Keratinocyte (primary cell): ENCODE measurements around the gene SMCHD1. TPM values are rescaled to one million over a fixed set of nuclear protein-coding genes. Genes with fewer than 3 reads are reported as not detected.

Source experiments
- DNase-seq: peaks from one replicate; pipeline ENCODE4 v3.0.0-alpha.2; 2011; ENCODE audit warnings: low read depth, missing footprints, low spot score
- FAIRE-seq: peaks from 2 replicates; lab custom pipeline; 2011; peaks lifted over from hg19 to GRCh38; lab: Jason Lieb, UNC
- H2AFZ ChIP-seq: 2 replicates; pipeline ENCODE4 v1.6.0; 2012; ENCODE audit warnings: low read length, control low read depth, inconsistent platforms; ENCODE audit not compliant: control insufficient read depth
- H3K27ac ChIP-seq: 2 replicates; pipeline ENCODE4 v1.5.1; 2011; ENCODE audit warnings: low read length; ENCODE audit not compliant: control insufficient read depth, insufficient read depth
- H3K27me3 ChIP-seq: 3 replicates; pipeline ENCODE4 v1.6.0; 2011; ENCODE audit warnings: low read length; ENCODE audit not compliant: control insufficient read depth, insufficient read depth; ENCODE audit errors: extremely low read depth
- H3K36me3 ChIP-seq, 2 experiments: 2 replicates in 1 of 2; 3 replicates in 1 of 2; pipeline ENCODE4 v1.5.1; 2011; ENCODE audit warnings: low read length in 2 of 2, mild to moderate bottlenecking in 1 of 2; ENCODE audit not compliant: control insufficient read depth in 2 of 2, insufficient read depth in 2 of 2; ENCODE audit errors: extremely low read depth in 1 of 2
- H3K4me1 ChIP-seq: 3 replicates; pipeline ENCODE4 v1.5.1; 2011; ENCODE audit warnings: low read length; ENCODE audit not compliant: control insufficient read depth, insufficient read depth; ENCODE audit errors: extremely low read depth
- H3K4me2 ChIP-seq: 3 replicates; pipeline ENCODE4 v1.6.0; 2011; ENCODE audit warnings: low read depth, low read length; ENCODE audit not compliant: control insufficient read depth, insufficient read depth; ENCODE audit errors: extremely low read depth
- H3K4me3 ChIP-seq, 3 experiments: fragments of 200-600 bp in 1 of 3; sonication (generic) in 1 of 3; 2 replicates in 2 of 3; 3 replicates in 1 of 3; pipeline ENCODE4 v1.5.1; 2011 to 2016; ENCODE audit warnings: low read length in 3 of 3, mild to moderate bottlenecking in 3 of 3, control low read depth in 2 of 3, inconsistent platforms in 1 of 3, low read depth in 1 of 3, mixed read lengths in 1 of 3, mixed run types in 1 of 3, moderate library complexity in 1 of 3; ENCODE audit not compliant: control insufficient read depth in 2 of 3, insufficient read depth in 2 of 3; ENCODE audit errors: extremely low read depth in 1 of 3
- H3K79me2 ChIP-seq: 2 replicates; pipeline ENCODE4 v1.6.0; 2012; ENCODE audit warnings: low read length; ENCODE audit not compliant: control insufficient read depth, insufficient read depth
- H3K9ac ChIP-seq: 3 replicates; pipeline ENCODE4 v1.6.0; 2011; ENCODE audit warnings: low read length; ENCODE audit not compliant: control insufficient read depth, insufficient read depth; ENCODE audit errors: extremely low read depth
- H3K9me1 ChIP-seq: 3 replicates; pipeline ENCODE4 v1.6.0; 2011; ENCODE audit warnings: low read length; ENCODE audit not compliant: control insufficient read depth, insufficient read depth; ENCODE audit errors: extremely low read depth
- H3K9me3 ChIP-seq: 2 replicates; pipeline ENCODE4 v1.5.1; 2012; ENCODE audit warnings: low read depth, low read length; ENCODE audit not compliant: control insufficient read depth
- H4K20me1 ChIP-seq: 3 replicates; pipeline ENCODE4 v1.6.0; 2011; ENCODE audit warnings: low read length; ENCODE audit not compliant: control insufficient read depth, insufficient read depth; ENCODE audit errors: extremely low read depth
- CTCF ChIP-seq, 3 experiments: IDR thresholded peaks in 1 of 3; conservative IDR thresholded peaks in 1 of 3; optimal IDR thresholded peaks in 1 of 3; 2 replicates in 2 of 3; 3 replicates in 1 of 3; pipeline versions ENCODE3 to v1.5.1; 2011; ENCODE audit warnings: low read length in 3 of 3, mild to moderate bottlenecking in 3 of 3, moderate library complexity in 2 of 3, control low read depth in 1 of 3, inconsistent platforms in 1 of 3; ENCODE audit not compliant: insufficient read depth in 2 of 3; ENCODE audit errors: extremely low read depth in 1 of 3
- EZH2 ChIP-seq: IDR thresholded peaks from one replicate; pipeline ENCODE4 v1.6.1; 2012; ENCODE audit warnings: inconsistent platforms, mild to moderate bottlenecking, low read length, moderate library complexity
- dilution Hi-C: fragments of 300-500 bp; cut with MboI; formaldehyde crosslinking; loops from one replicate; pipeline ENCODE4 v1.7.0; 2020; ENCODE audit warnings: low sequenced_read_pairs; ENCODE audit not compliant: extremely low pct_ligation_motif_present
- polyA plus RNA-seq, 5 experiments: library from polyadenylated mRNA; depleted of rRNA in 3 of 5; stranded (reverse) in 3 of 5; stranded (forward) in 1 of 5; unstranded in 1 of 5; fragments of >200 nt; gene quantifications; 1 replicate in 1 of 5; 2 replicates in 3 of 5; 3 replicates in 1 of 5; pipeline versions ENCODE4 v1.2.1 to v1.2.3, GENCODE V29; 2011 to 2012; ENCODE audit warnings: missing spikeins in 2 of 5, low read depth in 1 of 5, low replicate concordance in 1 of 5

The SMCHD1 gene
- polyA plus RNA-seq, 1 donor (not counting 4 experiments of a cell fraction or from before 2014, with no cell fraction given): 18.5 TPM

DNA sequence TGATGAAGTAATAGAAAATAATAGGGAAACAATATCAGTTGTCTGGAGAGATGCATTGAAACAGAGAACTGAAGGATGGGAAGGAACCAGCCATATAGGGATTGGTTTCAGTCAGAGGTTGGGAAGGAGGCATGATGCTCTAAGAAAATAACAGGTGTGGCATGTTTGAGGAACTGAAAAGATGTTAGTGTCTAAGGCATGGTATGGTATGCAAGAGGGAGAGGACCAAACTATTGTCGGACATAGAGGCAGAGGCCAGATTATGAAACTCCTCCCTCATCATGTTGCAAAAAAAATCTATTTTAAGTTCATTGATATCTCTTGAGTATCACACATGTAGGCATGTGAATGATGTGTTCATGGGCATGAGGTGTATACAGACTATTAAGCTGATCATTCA is 142.4 kb downstream of the SMCHD1 start:
- peaks cover 5 to 8% of the 10 kb centered on the region in 2 experiments for H3K36me3 ChIP-seq
- no peak overlapping the region for H3K4me2 ChIP-seq
- H3K4me1 ChIP-seq: no peaks in the 10 kb centered on the region
- no peak overlapping the region for H3K27ac ChIP-seq
- no peaks in the 10 kb centered on the region for H3K9me1 ChIP-seq
- TF ChIP-seq CTCF (optimal IDR thresholded peaks at IDR 0.05 in 1 of 3, IDR thresholded peaks at IDR 0.05 in 1 of 3, conservative IDR thresholded peaks at IDR 0.05 in 1 of 3; ENCODE audit: extremely low read depth in 1 of 3, insufficient read depth in 2 of 3, low read length in 3 of 3) (no peak), EZH2 (no peak)
- H3K4me3 ChIP-seq: no peak overlapping the region
- dilution Hi-C loops: no loop called here
- no peak for DNase-seq
- H3K79me2 ChIP-seq: no peaks in the 10 kb centered on the region
- no peaks in the 10 kb centered on the region for H3K9me3 ChIP-seq
- H2AFZ ChIP-seq: no peak overlapping the region
- no peaks in the 10 kb centered on the region for H3K27me3 ChIP-seq
- no peak for FAIRE-seq
- no peaks in the 10 kb centered on the region for H4K20me1 ChIP-seq
- no peak overlapping the region for H3K9ac ChIP-seq

- TF ChIP-seq CTCF (optimal IDR thresholded peaks at IDR 0.05 in 1 of 3, IDR thresholded peaks at IDR 0.05 in 1 of 3, conservative IDR thresholded peaks at IDR 0.05 in 1 of 3; ENCODE audit: extremely low read depth in 1 of 3, insufficient read depth in 2 of 3, low read length in 3 of 3): no peak
- TF ChIP-seq EZH2: no peak
- Histone ChIP-seq H3K36me3 (peaks cover 5 to 8% of the 10 kb centered on the region in 2 experiments), H4K20me1 (no peaks in the 10 kb centered on the region), H2AFZ (no peak overlapping the region), H3K4me3 (no peak overlapping the region), H3K4me1 (no peaks in the 10 kb centered on the region), H3K9me1 (no peaks in the 10 kb centered on the region), H3K9ac (no peak overlapping the region), H3K79me2 (no peaks in the 10 kb centered on the region), H3K27ac (no peak overlapping the region), H3K4me2 (no peak overlapping the region), H3K9me3 (no peaks in the 10 kb centered on the region), H3K27me3 (no peaks in the 10 kb centered on the region)
- no peak for FAIRE-seq
- dilution Hi-C loops: no loop called here
- DNase-seq: no peak
Observed at GRCh38 chr18:2799369-2799768, 143.8 kb downstream of the SMCHD1 start.
